K562 (cell line): ENCODE data around the gene ABCG2.

Experiments used
- FOS ChIP-seq: IDR thresholded peaks from 3 replicates; pipeline ENCODE4 v1.6.1; 2011; ENCODE audit not compliant: insufficient read length; ENCODE audit errors: extremely low read depth
- POLR2AphosphoS5 ChIP-seq: IDR thresholded peaks from 2 replicates; pipeline ENCODE4 v1.6.1; 2011; ENCODE audit warnings: mild to moderate bottlenecking, low read depth, low read length, moderate library complexity; ENCODE audit not compliant: control insufficient read depth, insufficient read depth
- RAD21 ChIP-seq, 2 experiments: fragments of 250-450 bp in 1 of 2; fragments of 450-650 bp in 1 of 2; sonication (Bioruptor Pico) in 1 of 2; formaldehyde crosslinking in 1 of 2; IDR thresholded peaks in 1 of 2; conservative IDR thresholded peaks in 1 of 2; 2 replicates each; pipeline versions ENCODE4 v1.4.0 to v1.8.0; 2020 to 2022; ENCODE audit warnings: mild to moderate bottlenecking in 2 of 2, moderate library complexity in 1 of 2
- TAF1 ChIP-seq: IDR thresholded peaks from 2 replicates; pipeline ENCODE4 v1.6.1; 2011; ENCODE audit warnings: mild to moderate bottlenecking, low read length, moderate library complexity; ENCODE audit not compliant: insufficient read depth, control insufficient read depth, severe bottlenecking; ENCODE audit errors: extremely low read depth
- ZFX ChIP-seq: sonication (generic); formaldehyde crosslinking; IDR thresholded peaks from 2 replicates; pipeline ENCODE4 v1.8.0; 2022; ENCODE audit warnings: mild to moderate bottlenecking, missing genetic modification reagents, moderate library complexity
- TF ChIP-seq, protein P1 (sequence below), 3 experiments: IDR thresholded peaks in 2 of 3; conservative IDR thresholded peaks in 1 of 3; 2 replicates each; pipeline ENCODE4 v1.5.1; 2011 to 2012; ENCODE audit warnings: low read length in 3 of 3, mild to moderate bottlenecking in 3 of 3, control low read depth in 2 of 3, improper control_type of control experiment in 1 of 3, inconsistent platforms in 1 of 3, low read depth in 1 of 3, mixed read lengths in 1 of 3, moderate library complexity in 1 of 3; ENCODE audit not compliant: insufficient read depth in 2 of 3
- TF ChIP-seq, protein P2 (sequence below), 2 experiments: fragments of 200-800 bp in 1 of 2; sonication (Bioruptor generic) in 1 of 2; sonication (generic) in 1 of 2; formaldehyde crosslinking in 1 of 2; IDR thresholded peaks in 1 of 2; conservative IDR thresholded peaks in 1 of 2; 2 replicates each; pipeline versions ENCODE4 v1.5.0 to v1.6.1; 2016 to 2020; ENCODE audit warnings: missing compliant biosample characterization in 1 of 2, missing genetic modification characterization in 1 of 2, missing genetic modification reagents in 1 of 2

DNA sequence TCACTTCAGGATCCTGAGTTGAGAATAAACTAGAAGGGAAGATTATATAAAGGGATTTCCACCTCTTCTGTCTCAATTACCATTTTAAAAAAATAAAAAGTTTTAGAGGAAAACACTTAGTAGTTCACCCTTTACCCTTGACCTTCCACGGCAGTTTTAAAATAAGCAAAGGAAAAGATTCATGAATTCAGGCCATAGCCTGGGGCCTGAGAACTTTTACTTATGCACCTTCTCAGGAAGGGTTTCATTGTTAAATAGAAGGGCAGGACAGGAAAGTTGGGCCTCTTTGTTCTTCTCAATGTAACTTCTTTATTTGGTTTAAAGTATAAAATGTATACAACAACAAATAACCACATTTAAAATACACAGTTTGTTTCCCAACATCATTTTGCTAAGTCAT is 96.1 kb downstream of the ABCG2 start:
- TF ChIP-seq, protein P1, sequence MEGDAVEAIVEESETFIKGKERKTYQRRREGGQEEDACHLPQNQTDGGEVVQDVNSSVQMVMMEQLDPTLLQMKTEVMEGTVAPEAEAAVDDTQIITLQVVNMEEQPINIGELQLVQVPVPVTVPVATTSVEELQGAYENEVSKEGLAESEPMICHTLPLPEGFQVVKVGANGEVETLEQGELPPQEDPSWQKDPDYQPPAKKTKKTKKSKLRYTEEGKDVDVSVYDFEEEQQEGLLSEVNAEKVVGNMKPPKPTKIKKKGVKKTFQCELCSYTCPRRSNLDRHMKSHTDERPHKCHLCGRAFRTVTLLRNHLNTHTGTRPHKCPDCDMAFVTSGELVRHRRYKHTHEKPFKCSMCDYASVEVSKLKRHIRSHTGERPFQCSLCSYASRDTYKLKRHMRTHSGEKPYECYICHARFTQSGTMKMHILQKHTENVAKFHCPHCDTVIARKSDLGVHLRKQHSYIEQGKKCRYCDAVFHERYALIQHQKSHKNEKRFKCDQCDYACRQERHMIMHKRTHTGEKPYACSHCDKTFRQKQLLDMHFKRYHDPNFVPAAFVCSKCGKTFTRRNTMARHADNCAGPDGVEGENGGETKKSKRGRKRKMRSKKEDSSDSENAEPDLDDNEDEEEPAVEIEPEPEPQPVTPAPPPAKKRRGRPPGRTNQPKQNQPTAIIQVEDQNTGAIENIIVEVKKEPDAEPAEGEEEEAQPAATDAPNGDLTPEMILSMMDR (IDR thresholded peaks at IDR 0.05 in 2 of 3, conservative IDR thresholded peaks at IDR 0.05 in 1 of 3; ENCODE audit: insufficient read depth in 2 of 3, low read depth in 1 of 3, low read length in 3 of 3), result no peak
- TF ChIP-seq ZFX (CRISPR knock-in tag), result no peak
- TF ChIP-seq TAF1, result no peak
- TF ChIP-seq FOS, result no peak
- TF ChIP-seq, protein P2, sequence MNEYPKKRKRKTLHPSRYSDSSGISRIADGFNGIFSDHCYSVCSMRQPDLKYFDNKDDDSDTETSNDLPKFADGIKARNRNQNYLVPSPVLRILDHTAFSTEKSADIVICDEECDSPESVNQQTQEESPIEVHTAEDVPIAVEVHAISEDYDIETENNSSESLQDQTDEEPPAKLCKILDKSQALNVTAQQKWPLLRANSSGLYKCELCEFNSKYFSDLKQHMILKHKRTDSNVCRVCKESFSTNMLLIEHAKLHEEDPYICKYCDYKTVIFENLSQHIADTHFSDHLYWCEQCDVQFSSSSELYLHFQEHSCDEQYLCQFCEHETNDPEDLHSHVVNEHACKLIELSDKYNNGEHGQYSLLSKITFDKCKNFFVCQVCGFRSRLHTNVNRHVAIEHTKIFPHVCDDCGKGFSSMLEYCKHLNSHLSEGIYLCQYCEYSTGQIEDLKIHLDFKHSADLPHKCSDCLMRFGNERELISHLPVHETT (CRISPR knock-in tag; conservative IDR thresholded peaks at IDR 0.05 in 1 of 2, IDR thresholded peaks at IDR 0.05 in 1 of 2), result no peak
- TF ChIP-seq RAD21 (CRISPR knock-in tag; conservative IDR thresholded peaks at IDR 0.05 in 1 of 2, IDR thresholded peaks at IDR 0.05 in 1 of 2), result no peak
- no peak for TF ChIP-seq POLR2AphosphoS5
